ENCODE data around the gene PDGFC. TPM values are rescaled to one million over a fixed set of nuclear protein-coding genes. Genes with fewer than 3 reads are reported as not detected.

Gene PDGFC
- polyA plus RNA-seq, 1 donor (not counting 4 experiments of a cell fraction or from before 2014, with no cell fraction given), result 29.7 TPM

DNA sequence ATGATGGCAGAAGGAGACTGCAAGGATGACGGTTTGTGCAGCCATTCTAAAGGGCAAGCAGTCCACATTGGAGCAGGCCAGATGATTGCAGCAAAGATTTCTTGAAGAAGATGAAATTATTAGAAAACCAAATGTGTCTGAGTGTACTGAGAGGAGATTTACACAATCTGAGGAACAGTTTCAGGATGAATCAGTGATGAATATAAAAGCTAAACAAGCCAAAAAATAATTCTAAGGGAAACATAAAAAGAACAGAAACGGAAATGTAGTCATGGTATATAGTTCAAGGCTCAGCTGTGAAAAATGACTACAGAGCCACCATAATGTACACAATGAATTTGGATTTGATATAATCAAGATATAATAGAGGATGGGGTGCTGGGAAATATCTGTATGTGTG lies 168.5 kb downstream of the PDGFC start:
- Histone ChIP-seq H3K27me3 (ENCODE audit: control insufficient read depth, extremely low read depth, insufficient read depth, low read length) (no peaks in the 10 kb centered on the region), H2AFZ (ENCODE audit: control insufficient read depth, low read length) (no peak overlapping the region), H3K79me2 (ENCODE audit: control insufficient read depth, insufficient read depth, low read length) (no peaks in the 10 kb centered on the region), H3K27ac (ENCODE audit: control insufficient read depth, insufficient read depth, low read length) (no peak overlapping the region), H3K4me2 (ENCODE audit: control insufficient read depth, extremely low read depth, insufficient read depth, low read depth, low read length) (no peak overlapping the region), H3K4me1 (ENCODE audit: control insufficient read depth, extremely low read depth, insufficient read depth, low read length) (peaks cover 30% of the 10 kb centered on the region), H3K9ac (ENCODE audit: control insufficient read depth, extremely low read depth, insufficient read depth, low read length) (no peak overlapping the region), H3K36me3 (ENCODE audit: control insufficient read depth in 2 of 2, extremely low read depth in 1 of 2, insufficient read depth in 2 of 2, low read length in 2 of 2) (no peaks in the 10 kb centered on the region), H3K9me1 (ENCODE audit: control insufficient read depth, extremely low read depth, insufficient read depth, low read length) (no peaks in the 10 kb centered on the region), H3K4me3 (ENCODE audit: control insufficient read depth in 2 of 3, extremely low read depth in 1 of 3, insufficient read depth in 2 of 3, low read depth in 1 of 3, low read length in 3 of 3) (no peak overlapping the region), H3K9me3 (ENCODE audit: control insufficient read depth, low read depth, low read length) (no peaks in the 10 kb centered on the region), H4K20me1 (ENCODE audit: control insufficient read depth, extremely low read depth, insufficient read depth, low read length) (no peaks in the 10 kb centered on the region)
- DNase-seq (ENCODE audit: low read depth, low spot score) (no peak), FAIRE-seq (no peak)
- TF ChIP-seq EZH2 (IDR thresholded peaks at IDR 0.05; ENCODE audit: low read length), result no peak
- TF ChIP-seq, protein P1, sequence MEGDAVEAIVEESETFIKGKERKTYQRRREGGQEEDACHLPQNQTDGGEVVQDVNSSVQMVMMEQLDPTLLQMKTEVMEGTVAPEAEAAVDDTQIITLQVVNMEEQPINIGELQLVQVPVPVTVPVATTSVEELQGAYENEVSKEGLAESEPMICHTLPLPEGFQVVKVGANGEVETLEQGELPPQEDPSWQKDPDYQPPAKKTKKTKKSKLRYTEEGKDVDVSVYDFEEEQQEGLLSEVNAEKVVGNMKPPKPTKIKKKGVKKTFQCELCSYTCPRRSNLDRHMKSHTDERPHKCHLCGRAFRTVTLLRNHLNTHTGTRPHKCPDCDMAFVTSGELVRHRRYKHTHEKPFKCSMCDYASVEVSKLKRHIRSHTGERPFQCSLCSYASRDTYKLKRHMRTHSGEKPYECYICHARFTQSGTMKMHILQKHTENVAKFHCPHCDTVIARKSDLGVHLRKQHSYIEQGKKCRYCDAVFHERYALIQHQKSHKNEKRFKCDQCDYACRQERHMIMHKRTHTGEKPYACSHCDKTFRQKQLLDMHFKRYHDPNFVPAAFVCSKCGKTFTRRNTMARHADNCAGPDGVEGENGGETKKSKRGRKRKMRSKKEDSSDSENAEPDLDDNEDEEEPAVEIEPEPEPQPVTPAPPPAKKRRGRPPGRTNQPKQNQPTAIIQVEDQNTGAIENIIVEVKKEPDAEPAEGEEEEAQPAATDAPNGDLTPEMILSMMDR (optimal IDR thresholded peaks at IDR 0.05 in 1 of 3, IDR thresholded peaks at IDR 0.05 in 1 of 3, conservative IDR thresholded peaks at IDR 0.05 in 1 of 3; ENCODE audit: extremely low read depth in 1 of 3, insufficient read depth in 2 of 3, low read length in 3 of 3), result no peak
- dilution Hi-C loops (cut with MboI; ENCODE audit: extremely low pct_ligation_motif_present, low sequenced_read_pairs), result no loop called here

DNA sequence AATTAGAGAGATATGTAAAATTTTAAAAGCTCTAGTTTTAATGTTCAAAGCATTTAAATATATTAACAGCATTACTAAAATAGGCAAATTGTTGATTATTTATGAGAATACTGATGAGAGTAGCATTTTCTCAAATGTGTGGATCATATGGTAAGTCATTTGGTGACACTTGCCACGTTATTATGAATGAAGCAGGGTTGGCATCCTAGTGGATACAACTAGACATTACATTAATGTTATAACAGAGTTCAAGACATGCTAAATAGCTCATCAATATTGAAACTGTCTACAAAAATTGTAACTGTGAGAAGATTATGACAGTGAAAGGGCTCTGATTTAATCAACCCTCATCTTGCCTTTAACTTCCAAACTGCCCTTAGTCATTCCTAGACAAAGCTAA lies 171.1 kb downstream of the PDGFC start:
- Histone ChIP-seq H3K27ac (ENCODE audit: control insufficient read depth, insufficient read depth, low read length) (no peak overlapping the region), H3K4me3 (ENCODE audit: control insufficient read depth in 2 of 3, extremely low read depth in 1 of 3, insufficient read depth in 2 of 3, low read depth in 1 of 3, low read length in 3 of 3) (no peak overlapping the region), H2AFZ (ENCODE audit: control insufficient read depth, low read length) (no peak overlapping the region), H3K9me3 (ENCODE audit: control insufficient read depth, low read depth, low read length) (no peaks in the 10 kb centered on the region), H3K4me1 (ENCODE audit: control insufficient read depth, extremely low read depth, insufficient read depth, low read length) (peaks cover 25% of the 10 kb centered on the region), H4K20me1 (ENCODE audit: control insufficient read depth, extremely low read depth, insufficient read depth, low read length) (no peaks in the 10 kb centered on the region), H3K9me1 (ENCODE audit: control insufficient read depth, extremely low read depth, insufficient read depth, low read length) (no peaks in the 10 kb centered on the region), H3K4me2 (ENCODE audit: control insufficient read depth, extremely low read depth, insufficient read depth, low read depth, low read length) (no peak overlapping the region), H3K79me2 (ENCODE audit: control insufficient read depth, insufficient read depth, low read length) (peaks cover 1% of the 10 kb centered on the region), H3K36me3 (ENCODE audit: control insufficient read depth in 2 of 2, extremely low read depth in 1 of 2, insufficient read depth in 2 of 2, low read length in 2 of 2) (peaks cover 0 to 4% of the 10 kb centered on the region in 2 experiments), H3K27me3 (ENCODE audit: control insufficient read depth, extremely low read depth, insufficient read depth, low read length) (no peaks in the 10 kb centered on the region), H3K9ac (ENCODE audit: control insufficient read depth, extremely low read depth, insufficient read depth, low read length) (no peak overlapping the region)
- FAIRE-seq (no peak), DNase-seq (ENCODE audit: low read depth, low spot score) (no peak)
- TF ChIP-seq EZH2 (IDR thresholded peaks at IDR 0.05; ENCODE audit: low read length), result no peak
- TF ChIP-seq, protein P1 (optimal IDR thresholded peaks at IDR 0.05 in 1 of 3, IDR thresholded peaks at IDR 0.05 in 1 of 3, conservative IDR thresholded peaks at IDR 0.05 in 1 of 3; ENCODE audit: extremely low read depth in 1 of 3, insufficient read depth in 2 of 3, low read length in 3 of 3), result peak in 1 of 3 experiments; percentile 21
- dilution Hi-C loops (cut with MboI; ENCODE audit: extremely low pct_ligation_motif_present, low sequenced_read_pairs), result no loop called here

All from keratinocyte (primary cell).